Prostate gland (tissue), 2 donors: Measurements from ENCODE around the gene FBXL16. TPM values are rescaled to one million over a fixed set of nuclear protein-coding genes. Genes with fewer than 3 reads are reported as not detected.

Experiments used
- DNase-seq: peaks from one replicate; pipeline ENCODE4 v3.0.0-alpha.2; 2019; ENCODE audit warnings: low spot score
- H3K27ac ChIP-seq, 2 donors: fragments of 200-600 bp; sonication (generic); 2 replicates each; pipeline ENCODE4 v1.5.1; 2017 to 2019
- H3K27me3 ChIP-seq: fragments of 200-600 bp; sonication (generic); replicated peaks from 2 replicates; pipeline ENCODE4 v1.5.1; 2019; ENCODE audit not compliant: insufficient read depth
- H3K36me3 ChIP-seq, 2 donors: fragments of 200-600 bp; sonication (generic); 1 replicate in 1 of 2; 2 replicates in 1 of 2; pipeline versions ENCODE4 v1.5.1 to v1.8.1; 2017 to 2019
- H3K4me1 ChIP-seq: fragments of 200-600 bp; sonication (generic); replicated peaks from 2 replicates; pipeline ENCODE4 v1.5.1; 2019
- H3K4me3 ChIP-seq, 2 donors: fragments of 200-600 bp; sonication (generic); 2 replicates each; pipeline ENCODE4 v1.5.1; 2017 to 2019
- H3K9me3 ChIP-seq: fragments of 200-600 bp; sonication (generic); 2 replicates; pipeline ENCODE4 v1.5.1; 2017
- CTCF ChIP-seq, 4 experiments: fragments of 200-600 bp in 2 of 4; fragments of 450-650 bp in 2 of 4; sonication (generic) in 2 of 4; IDR thresholded peaks; 1 replicate in 3 of 4; 2 replicates in 1 of 4; pipeline ENCODE4 v1.5.1; 2016 to 2019; ENCODE audit warnings: antibody characterized with exemption in 4 of 4, mild to moderate bottlenecking in 2 of 4, moderate library complexity in 2 of 4
- POLR2A ChIP-seq: fragments of 450-650 bp; IDR thresholded peaks from one replicate; pipeline ENCODE4 v1.6.1; 2016; ENCODE audit warnings: antibody characterized with exemption, mild to moderate bottlenecking
- POLR2AphosphoS5 ChIP-seq: sonication (generic); formaldehyde crosslinking; IDR thresholded peaks from one replicate; pipeline ENCODE4 v1.6.1; 2017; ENCODE audit warnings: antibody characterized with exemption
- WGBS: methylation state at CpG from one replicate; pipeline ENCODE4 v1.1.5; 2018; 5-methylcytosine and 5-hydroxymethylcytosine counted together
- intact Hi-C: fragments of 100-400 bp; cut with DNase I; formaldehyde crosslinking; loops from one replicate; pipeline ENCODE4 v1.14.2; 2022
- total RNA-seq, 2 donors: library from RNA; depleted of rRNA; stranded (reverse); fragments of >200 nt; gene quantifications; one replicate each; pipeline ENCODE4 v1.1.0, GENCODE V29; 2016

The FBXL16 gene
- total RNA-seq, 2 donors from 2014 or later: 6.1 to 9.1 TPM

DNA sequence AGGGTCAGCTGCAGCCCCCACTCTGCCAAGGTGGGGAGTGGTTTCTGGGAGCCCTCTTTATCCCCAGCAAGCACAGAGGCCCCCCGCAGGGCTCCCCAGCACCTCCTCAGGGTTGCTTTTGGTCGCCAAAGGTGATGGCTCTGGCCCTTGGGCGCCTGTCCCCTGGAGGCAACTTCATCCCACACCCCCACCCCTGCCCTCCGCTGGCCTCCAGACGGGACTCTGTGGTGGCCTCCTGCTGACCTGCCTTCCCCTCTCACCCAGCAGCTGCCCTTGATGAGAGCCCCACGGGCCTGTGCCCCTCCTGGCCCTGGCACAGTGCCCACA lies 45.5 kb downstream of the FBXL16 start:
- intact Hi-C loops: no loop called here
- no peak for DNase-seq
- Histone ChIP-seq H3K4me1 (peaks cover 3% of the 10 kb centered on the region), H3K27ac (peak overlapping the region in 1 of 2 donors; percentile 3), H3K36me3 (no peaks in the 10 kb centered on the region), H3K9me3 (no peaks in the 10 kb centered on the region), H3K4me3 (no peak overlapping the region), H3K27me3 (no peaks in the 10 kb centered on the region)
- TF ChIP-seq POLR2AphosphoS5 (no peak), CTCF (IDR thresholded peaks at IDR 0.05) (no peak), POLR2A (no peak)
- WGBS: 59% methylated on average over 6 of the region's 6 CpGs

GRCh38 chr16:659618-660017 lies 46.0 kb downstream of the FBXL16 start:
- no peak overlapping the region for H3K4me3 ChIP-seq
- H3K36me3 ChIP-seq: no peaks in the 10 kb centered on the region
- no peaks in the 10 kb centered on the region for H3K27me3 ChIP-seq
- H3K27ac ChIP-seq: no peak overlapping the region
- no peak for DNase-seq
- no peaks in the 10 kb centered on the region for H3K9me3 ChIP-seq
- WGBS: 92% methylated on average over 20 of the region's 20 CpGs
- intact Hi-C loops: no loop called here
- TF ChIP-seq CTCF (IDR thresholded peaks at IDR 0.05): no peak
- no peak for TF ChIP-seq POLR2A
- TF ChIP-seq POLR2AphosphoS5: no peak
- H3K4me1 ChIP-seq: peaks cover 3% of the 10 kb centered on the region

DNA sequence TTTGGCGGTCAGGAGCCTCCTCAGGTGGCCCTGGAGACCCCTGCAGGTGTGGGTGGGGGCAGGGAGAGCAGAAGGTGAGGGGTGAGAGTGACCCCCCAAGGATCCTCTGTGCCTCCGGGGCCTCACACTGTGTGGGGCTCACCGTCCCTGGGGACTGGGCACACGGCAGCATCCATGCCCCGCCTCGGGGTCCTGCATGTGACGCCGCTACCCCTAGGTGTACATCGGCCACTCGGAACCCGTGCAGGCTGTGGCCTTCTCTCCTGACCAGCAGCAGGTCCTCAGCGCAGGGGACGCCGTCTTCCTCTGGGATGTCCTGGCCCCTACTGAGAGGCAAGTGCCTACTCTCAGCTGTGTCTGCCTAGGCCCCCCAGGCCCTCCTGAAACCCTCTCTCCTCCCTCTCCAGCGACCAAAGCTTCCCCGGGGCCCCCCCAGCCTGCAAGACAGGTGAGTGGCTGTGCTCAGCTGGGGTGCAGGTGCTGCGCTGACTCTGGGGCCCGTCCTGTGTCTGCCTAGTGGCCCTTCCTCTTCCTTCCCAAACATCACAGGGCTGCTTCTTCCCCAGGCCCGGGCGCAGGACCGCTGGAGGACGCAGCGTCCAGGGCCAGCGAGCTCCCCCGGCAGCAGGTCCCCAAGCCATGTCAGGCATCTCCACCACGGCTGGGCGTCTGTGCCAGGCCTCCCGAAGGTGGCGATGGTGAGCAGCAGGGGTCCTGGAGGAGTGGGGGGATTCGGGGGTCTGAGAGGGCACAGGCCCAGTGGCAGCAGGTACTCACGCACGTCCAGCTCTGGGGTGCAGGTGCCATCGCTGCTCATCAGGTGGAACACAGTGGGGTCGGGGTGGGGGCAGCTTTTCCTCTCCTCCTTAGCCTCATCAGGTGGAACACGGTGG lies 46.7 kb downstream of the FBXL16 start:
- intact Hi-C loops: no loop called here
- H3K36me3 ChIP-seq: no peaks in the 10 kb centered on the region
- no peak overlapping the region for H3K4me3 ChIP-seq
- H3K27ac ChIP-seq: no peak overlapping the region
- no peaks in the 10 kb centered on the region for H3K27me3 ChIP-seq
- no peak for DNase-seq
- 88% methylated on average over 25 of the region's 35 CpGs for WGBS
- no peaks in the 10 kb centered on the region for H3K9me3 ChIP-seq
- peaks cover 3% of the 10 kb centered on the region for H3K4me1 ChIP-seq
- TF ChIP-seq POLR2AphosphoS5: no peak
- no peak for TF ChIP-seq POLR2A
- TF ChIP-seq CTCF (IDR thresholded peaks at IDR 0.05): no peak

GRCh38 chr16:657487-657886 lies 48.1 kb downstream of the FBXL16 start:
- WGBS: 89% methylated on average over 22 of the region's 22 CpGs
- no peak for TF ChIP-seq POLR2A
- TF ChIP-seq POLR2AphosphoS5: no peak
- no peak for TF ChIP-seq CTCF (IDR thresholded peaks at IDR 0.05)
- Histone ChIP-seq H3K27me3 (no peaks in the 10 kb centered on the region), H3K4me1 (peaks cover 3% of the 10 kb centered on the region), H3K27ac (no peak overlapping the region), H3K4me3 (no peak overlapping the region), H3K36me3 (no peaks in the 10 kb centered on the region), H3K9me3 (no peaks in the 10 kb centered on the region)
- intact Hi-C loops: no loop called here
- no peak for DNase-seq

- no peak for DNase-seq
- no peaks in the 10 kb centered on the region for H3K27me3 ChIP-seq
- no peak overlapping the region for H3K4me3 ChIP-seq
- no peaks in the 10 kb centered on the region for H3K36me3 ChIP-seq
- H3K9me3 ChIP-seq: no peaks in the 10 kb centered on the region
- TF ChIP-seq POLR2AphosphoS5 (no peak), POLR2A (no peak), CTCF (IDR thresholded peaks at IDR 0.05) (no peak)
- H3K4me1 ChIP-seq: peaks cover 5% of the 10 kb centered on the region
- intact Hi-C loops: no loop called here
- H3K27ac ChIP-seq: no peak overlapping the region
- 90% methylated on average over 12 of the region's 12 CpGs for WGBS
Observed at GRCh38 chr16:654034-654433, 51.6 kb downstream of the FBXL16 start.
